ENCODE data around the gene KIF22. TPM values are rescaled to one million over a fixed set of nuclear protein-coding genes. Genes with fewer than 3 reads are reported as not detected.
"Not testable (repeated sequence)": the region's sequence is repeated elsewhere in the genome, so short reads cannot be mapped to it uniquely, and the experiment has no call there.

The KIF22 gene
- total and polyA plus RNA-seq, 2 donors (not counting 1 experiment from before 2014, with no cell fraction given): 12.3 to 17.7 TPM

DNA sequence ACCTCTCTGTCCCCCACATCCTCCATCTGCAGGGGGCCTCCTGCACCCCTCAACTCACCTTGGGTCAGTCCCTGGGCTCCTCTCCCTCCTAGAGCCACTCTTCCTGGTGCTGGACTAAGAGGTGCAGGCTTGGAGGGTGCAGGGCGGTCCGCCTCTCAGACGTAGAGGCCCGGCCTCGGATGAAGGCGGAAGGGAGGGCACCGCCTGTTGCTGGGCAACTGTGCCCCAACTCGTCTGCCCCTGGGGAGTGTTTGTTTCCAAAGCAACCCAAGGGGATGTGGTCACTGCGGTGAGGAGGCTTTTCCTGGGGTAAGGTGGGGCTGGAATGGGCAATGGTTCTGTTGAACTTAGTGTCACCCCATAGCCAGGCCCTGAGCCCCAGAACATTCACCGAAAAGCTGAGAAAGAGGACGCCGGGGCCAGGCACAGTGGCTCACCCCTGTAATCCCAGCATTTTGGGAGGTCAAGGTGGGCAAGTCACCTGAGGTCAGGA is 44.7 kb upstream of the KIF22 start, which contains the start of gene C16orf54:
Gene C16orf54 (minus strand): TSS at position 138 of the 493 bp plus-strand sequence. CDS start 1,039 bp downstream, outside the sequence.
- no peaks in the 10 kb centered on the region for H3K36me3 ChIP-seq (ENCODE audit: control insufficient read depth, insufficient read depth, low read length)
- H3K27ac ChIP-seq (ENCODE audit: insufficient read depth, low read length): no peak within 1 kb of the TSS
- no peak within 1 kb of the TSS for H2AFZ ChIP-seq (ENCODE audit: low read length)
- TF ChIP-seq EZH2 (IDR thresholded peaks at IDR 0.05; ENCODE audit: low read length, missing control alignments): no peak
- TF ChIP-seq, protein P1, sequence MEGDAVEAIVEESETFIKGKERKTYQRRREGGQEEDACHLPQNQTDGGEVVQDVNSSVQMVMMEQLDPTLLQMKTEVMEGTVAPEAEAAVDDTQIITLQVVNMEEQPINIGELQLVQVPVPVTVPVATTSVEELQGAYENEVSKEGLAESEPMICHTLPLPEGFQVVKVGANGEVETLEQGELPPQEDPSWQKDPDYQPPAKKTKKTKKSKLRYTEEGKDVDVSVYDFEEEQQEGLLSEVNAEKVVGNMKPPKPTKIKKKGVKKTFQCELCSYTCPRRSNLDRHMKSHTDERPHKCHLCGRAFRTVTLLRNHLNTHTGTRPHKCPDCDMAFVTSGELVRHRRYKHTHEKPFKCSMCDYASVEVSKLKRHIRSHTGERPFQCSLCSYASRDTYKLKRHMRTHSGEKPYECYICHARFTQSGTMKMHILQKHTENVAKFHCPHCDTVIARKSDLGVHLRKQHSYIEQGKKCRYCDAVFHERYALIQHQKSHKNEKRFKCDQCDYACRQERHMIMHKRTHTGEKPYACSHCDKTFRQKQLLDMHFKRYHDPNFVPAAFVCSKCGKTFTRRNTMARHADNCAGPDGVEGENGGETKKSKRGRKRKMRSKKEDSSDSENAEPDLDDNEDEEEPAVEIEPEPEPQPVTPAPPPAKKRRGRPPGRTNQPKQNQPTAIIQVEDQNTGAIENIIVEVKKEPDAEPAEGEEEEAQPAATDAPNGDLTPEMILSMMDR (conservative IDR thresholded peaks at IDR 0.05 in 1 of 2, IDR thresholded peaks at IDR 0.05 in 1 of 2; ENCODE audit: low read depth in 1 of 2, low read length in 2 of 2): no peak
- DNase-seq (ENCODE audit: low read depth in 2 of 2): no peak
- H4K20me1 ChIP-seq (ENCODE audit: control insufficient read depth, extremely low read depth, insufficient read depth, low read length): no peaks in the 10 kb centered on the region
- no peaks in the 10 kb centered on the region for H3K9me3 ChIP-seq (ENCODE audit: control insufficient read depth, insufficient read depth, low read depth, low read length)
- H3K79me2 ChIP-seq (ENCODE audit: control insufficient read depth, insufficient read depth, low read length): no peaks in the 10 kb centered on the region
- H3K27me3 ChIP-seq (ENCODE audit: control insufficient read depth, insufficient read depth, low read length): no peaks in the 10 kb centered on the region
- no peak within 1 kb of the TSS for H3K4me3 ChIP-seq (replicated peaks in 1 of 4; ENCODE audit: control extremely low read depth in 1 of 4, insufficient read depth in 1 of 4, low read depth in 3 of 4, low read length in 4 of 4)
- peak within 1 kb of the TSS; percentile 2 for H3K9ac ChIP-seq (ENCODE audit: insufficient read depth, low read length)
- no peaks in the 10 kb centered on the region for H3K4me1 ChIP-seq (ENCODE audit: control insufficient read depth, extremely low read depth, insufficient read depth, low read length)
- no peak within 1 kb of the TSS for H3K4me2 ChIP-seq (ENCODE audit: extremely low read depth, insufficient read depth, low read length)

- not testable (repeated sequence) for H2AFZ ChIP-seq (ENCODE audit: low read length); H3K36me3 ChIP-seq (ENCODE audit: control insufficient read depth, insufficient read depth, low read length); H3K4me2 ChIP-seq (ENCODE audit: extremely low read depth, insufficient read depth, low read length); DNase-seq (ENCODE audit: low read depth in 2 of 2); H3K9me3 ChIP-seq (ENCODE audit: control insufficient read depth, insufficient read depth, low read depth, low read length); H4K20me1 ChIP-seq (ENCODE audit: control insufficient read depth, extremely low read depth, insufficient read depth, low read length); H3K79me2 ChIP-seq (ENCODE audit: control insufficient read depth, insufficient read depth, low read length); H3K27me3 ChIP-seq (ENCODE audit: control insufficient read depth, insufficient read depth, low read length); H3K4me3 ChIP-seq (replicated peaks in 1 of 4; ENCODE audit: control extremely low read depth in 1 of 4, insufficient read depth in 1 of 4, low read depth in 3 of 4, low read length in 4 of 4); H3K4me1 ChIP-seq (ENCODE audit: control insufficient read depth, extremely low read depth, insufficient read depth, low read length); H3K9ac ChIP-seq (ENCODE audit: insufficient read depth, low read length); H3K27ac ChIP-seq (ENCODE audit: insufficient read depth, low read length)
Measured at GRCh38 chr16:29746518-29746917, 44.0 kb upstream of the KIF22 start.

GRCh38 chr16:29747947-29748759 is 42.4 kb upstream of the KIF22 start:
- H3K27ac ChIP-seq (ENCODE audit: insufficient read depth, low read length): no peak overlapping the region
- no peaks in the 10 kb centered on the region for H3K79me2 ChIP-seq (ENCODE audit: control insufficient read depth, insufficient read depth, low read length)
- H3K9me3 ChIP-seq (ENCODE audit: control insufficient read depth, insufficient read depth, low read depth, low read length): no peaks in the 10 kb centered on the region
- H3K36me3 ChIP-seq (ENCODE audit: control insufficient read depth, insufficient read depth, low read length): no peaks in the 10 kb centered on the region
- H4K20me1 ChIP-seq (ENCODE audit: control insufficient read depth, extremely low read depth, insufficient read depth, low read length): no peaks in the 10 kb centered on the region
- H2AFZ ChIP-seq (ENCODE audit: low read length): no peak overlapping the region
- H3K27me3 ChIP-seq (ENCODE audit: control insufficient read depth, insufficient read depth, low read length): no peaks in the 10 kb centered on the region
- TF ChIP-seq, protein P1 (conservative IDR thresholded peaks at IDR 0.05 in 1 of 2, IDR thresholded peaks at IDR 0.05 in 1 of 2; ENCODE audit: low read depth in 1 of 2, low read length in 2 of 2): no peak
- TF ChIP-seq EZH2 (IDR thresholded peaks at IDR 0.05; ENCODE audit: low read length, missing control alignments): no peak
- no peak overlapping the region for H3K4me3 ChIP-seq (replicated peaks in 1 of 4; ENCODE audit: control extremely low read depth in 1 of 4, insufficient read depth in 1 of 4, low read depth in 3 of 4, low read length in 4 of 4)
- no peak for DNase-seq (ENCODE audit: low read depth in 2 of 2)
- no peak overlapping the region for H3K9ac ChIP-seq (ENCODE audit: insufficient read depth, low read length)
- H3K4me2 ChIP-seq (ENCODE audit: extremely low read depth, insufficient read depth, low read length): no peak overlapping the region
- H3K4me1 ChIP-seq (ENCODE audit: control insufficient read depth, extremely low read depth, insufficient read depth, low read length): no peaks in the 10 kb centered on the region

GRCh38 chr16:29748760-29749149 is 41.8 kb upstream of the KIF22 start:
- not testable (repeated sequence) for H3K9me3 ChIP-seq (ENCODE audit: control insufficient read depth, insufficient read depth, low read depth, low read length); H2AFZ ChIP-seq (ENCODE audit: low read length); DNase-seq (ENCODE audit: low read depth in 2 of 2)

More at GRCh38 chr16:29748760-29749149, 41.8 kb upstream of the KIF22 start:
- H3K27me3 ChIP-seq (ENCODE audit: control insufficient read depth, insufficient read depth, low read length); H3K4me2 ChIP-seq (ENCODE audit: extremely low read depth, insufficient read depth, low read length); H3K9ac ChIP-seq (ENCODE audit: insufficient read depth, low read length); H4K20me1 ChIP-seq (ENCODE audit: control insufficient read depth, extremely low read depth, insufficient read depth, low read length); H3K4me1 ChIP-seq (ENCODE audit: control insufficient read depth, extremely low read depth, insufficient read depth, low read length); H3K36me3 ChIP-seq (ENCODE audit: control insufficient read depth, insufficient read depth, low read length); H3K27ac ChIP-seq (ENCODE audit: insufficient read depth, low read length); H3K79me2 ChIP-seq (ENCODE audit: control insufficient read depth, insufficient read depth, low read length); H3K4me3 ChIP-seq (replicated peaks in 1 of 4; ENCODE audit: control extremely low read depth in 1 of 4, insufficient read depth in 1 of 4, low read depth in 3 of 4, low read length in 4 of 4): not testable (repeated sequence)

Measured in fibroblast of lung (primary cell).